ENCODE measurements around the gene CTU1. TPM values are rescaled to one million over a fixed set of nuclear protein-coding genes. Genes with fewer than 3 reads are reported as not detected.

Gene CTU1
- total and polyA plus RNA-seq, 2 donors, result 2.9 to 5.7 TPM

DNA sequence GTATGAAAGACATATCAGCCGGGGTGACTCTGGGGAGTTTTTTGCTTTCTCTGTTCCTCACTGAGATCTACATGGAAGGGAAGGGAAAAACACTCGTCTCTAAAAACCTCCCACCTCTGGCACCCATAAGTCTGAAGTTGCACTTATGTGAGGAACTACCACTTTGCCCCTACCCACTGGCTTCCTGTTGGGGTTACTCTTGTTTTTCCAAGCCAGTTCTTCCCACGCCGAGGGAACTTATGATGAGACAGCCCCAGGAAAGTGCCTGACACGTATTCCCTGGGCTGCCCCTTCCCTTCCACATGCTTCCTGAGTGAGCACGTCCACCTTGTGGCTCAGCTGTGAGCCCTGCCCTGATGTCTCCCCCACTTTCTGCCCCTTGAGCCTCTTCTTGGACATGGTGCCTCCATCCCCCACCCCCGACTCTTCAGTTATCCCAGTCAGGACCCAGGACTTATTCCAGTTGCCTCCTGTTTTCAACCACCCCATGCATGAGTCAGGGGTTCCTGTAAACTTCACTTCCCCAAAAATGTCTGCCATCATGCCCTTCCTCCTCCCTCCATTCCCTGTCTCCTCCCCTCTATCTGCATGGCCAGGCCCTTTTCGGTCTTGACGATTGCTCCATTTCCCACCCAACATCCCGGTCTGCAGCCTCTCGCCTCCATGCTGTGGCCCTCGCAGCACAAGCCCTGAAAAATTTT, 28.8 kb upstream of the CTU1 start:
- Histone ChIP-seq H3K4me3 (ENCODE audit: low read length in 2 of 2) (no peak overlapping the region), H3K36me3 (ENCODE audit: control insufficient read depth in 2 of 2, insufficient read depth in 2 of 2, low read length in 1 of 2) (no peaks in the 10 kb centered on the region), H3K4me1 (ENCODE audit: control insufficient read depth in 2 of 2, insufficient read depth in 2 of 2, low read length in 2 of 2) (peaks cover 0 to 8% of the 10 kb centered on the region in 2 donors), H3K27ac (ENCODE audit: low read depth in 1 of 2, low read length in 1 of 2) (peak overlapping the region in 1 of 2 donors; percentile 7), H3K9me3 (ENCODE audit: control insufficient read depth in 2 of 2, insufficient read depth in 1 of 2, low read length in 1 of 2) (no peaks in the 10 kb centered on the region), H3K27me3 (ENCODE audit: control insufficient read depth in 2 of 2, insufficient read depth in 1 of 2, low read length in 1 of 2) (no peaks in the 10 kb centered on the region)
- 52% methylated on average over 12 of the region's 12 CpGs for WGBS
- no peak for DNase-seq (ENCODE audit: low read depth in 6 of 9, low spot score in 9 of 9)

DNA sequence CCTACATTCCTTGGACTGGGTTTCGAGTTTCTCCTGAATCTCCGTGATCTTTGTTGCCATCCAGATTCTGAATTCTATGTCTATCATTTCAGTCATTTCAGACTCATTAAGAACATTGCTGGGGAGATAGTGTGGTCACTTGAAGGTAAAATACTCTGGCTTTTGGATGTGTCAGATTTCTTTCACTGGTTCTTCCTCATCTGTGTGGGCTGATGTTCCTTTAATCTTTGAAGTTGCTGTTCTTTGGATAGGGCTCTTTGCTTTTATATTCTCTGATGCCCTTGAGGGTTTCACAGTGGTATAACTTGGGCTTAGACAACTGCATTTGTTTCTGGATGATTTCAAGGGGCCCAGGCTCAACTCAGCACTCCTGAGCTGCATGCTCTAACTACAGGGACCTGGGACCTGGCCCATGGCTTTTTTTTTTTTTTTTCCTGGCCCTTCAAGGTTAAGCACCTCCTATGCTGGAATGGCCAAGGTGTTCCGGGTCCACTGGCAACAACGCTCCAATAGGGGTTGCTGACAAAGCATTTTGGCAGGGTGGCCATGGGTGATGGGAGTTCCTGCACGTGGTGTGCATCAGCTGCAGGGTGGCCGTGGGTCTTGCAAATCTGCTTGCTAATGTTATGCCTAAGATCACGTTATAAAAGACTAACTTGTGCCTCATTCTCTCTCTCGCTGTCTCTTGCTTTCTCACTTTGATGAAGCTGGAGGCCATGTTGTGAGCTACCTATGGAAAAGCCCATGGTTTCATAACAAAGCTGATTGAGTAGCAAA, 28.0 kb upstream of the CTU1 start:
- H3K4me3 ChIP-seq (ENCODE audit: low read length in 2 of 2), result no peak overlapping the region
- no peaks in the 10 kb centered on the region for H3K27me3 ChIP-seq (ENCODE audit: control insufficient read depth in 2 of 2, insufficient read depth in 1 of 2, low read length in 1 of 2)
- peaks cover 0 to 7% of the 10 kb centered on the region in 2 donors for H3K4me1 ChIP-seq (ENCODE audit: control insufficient read depth in 2 of 2, insufficient read depth in 2 of 2, low read length in 2 of 2)
- no peaks in the 10 kb centered on the region for H3K36me3 ChIP-seq (ENCODE audit: control insufficient read depth in 2 of 2, insufficient read depth in 2 of 2, low read length in 1 of 2)
- no peaks in the 10 kb centered on the region for H3K9me3 ChIP-seq (ENCODE audit: control insufficient read depth in 2 of 2, insufficient read depth in 1 of 2, low read length in 1 of 2)
- WGBS, result 91% methylated on average over 8 of the region's 8 CpGs
- DNase-seq (ENCODE audit: low read depth in 6 of 9, low spot score in 9 of 9), result no peak
- H3K27ac ChIP-seq (ENCODE audit: low read depth in 1 of 2, low read length in 1 of 2), result no peak overlapping the region

DNA sequence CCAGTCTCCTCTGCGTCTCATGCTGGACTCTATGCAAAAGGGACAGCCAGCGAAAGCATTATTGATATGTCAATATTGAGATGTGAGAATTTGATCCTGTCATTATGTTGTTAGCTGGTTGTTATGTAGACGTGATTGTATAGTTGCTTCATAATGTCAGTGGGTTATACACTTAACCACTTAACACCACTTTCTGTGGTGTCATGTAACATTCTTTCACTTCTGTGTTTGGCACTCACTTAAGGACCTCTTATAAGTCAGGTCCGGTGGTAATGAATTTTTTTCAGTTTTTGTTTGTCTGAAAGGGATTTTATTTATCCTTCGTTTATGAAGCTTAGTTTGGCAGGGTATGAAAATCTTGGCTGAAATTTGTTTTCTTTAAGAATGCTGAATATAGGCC, 26.8 kb upstream of the CTU1 start:
- H3K27ac ChIP-seq (ENCODE audit: low read depth in 1 of 2, low read length in 1 of 2), result no peak overlapping the region
- WGBS, result 93% methylated on average over 5 of the region's 5 CpGs

DNA sequence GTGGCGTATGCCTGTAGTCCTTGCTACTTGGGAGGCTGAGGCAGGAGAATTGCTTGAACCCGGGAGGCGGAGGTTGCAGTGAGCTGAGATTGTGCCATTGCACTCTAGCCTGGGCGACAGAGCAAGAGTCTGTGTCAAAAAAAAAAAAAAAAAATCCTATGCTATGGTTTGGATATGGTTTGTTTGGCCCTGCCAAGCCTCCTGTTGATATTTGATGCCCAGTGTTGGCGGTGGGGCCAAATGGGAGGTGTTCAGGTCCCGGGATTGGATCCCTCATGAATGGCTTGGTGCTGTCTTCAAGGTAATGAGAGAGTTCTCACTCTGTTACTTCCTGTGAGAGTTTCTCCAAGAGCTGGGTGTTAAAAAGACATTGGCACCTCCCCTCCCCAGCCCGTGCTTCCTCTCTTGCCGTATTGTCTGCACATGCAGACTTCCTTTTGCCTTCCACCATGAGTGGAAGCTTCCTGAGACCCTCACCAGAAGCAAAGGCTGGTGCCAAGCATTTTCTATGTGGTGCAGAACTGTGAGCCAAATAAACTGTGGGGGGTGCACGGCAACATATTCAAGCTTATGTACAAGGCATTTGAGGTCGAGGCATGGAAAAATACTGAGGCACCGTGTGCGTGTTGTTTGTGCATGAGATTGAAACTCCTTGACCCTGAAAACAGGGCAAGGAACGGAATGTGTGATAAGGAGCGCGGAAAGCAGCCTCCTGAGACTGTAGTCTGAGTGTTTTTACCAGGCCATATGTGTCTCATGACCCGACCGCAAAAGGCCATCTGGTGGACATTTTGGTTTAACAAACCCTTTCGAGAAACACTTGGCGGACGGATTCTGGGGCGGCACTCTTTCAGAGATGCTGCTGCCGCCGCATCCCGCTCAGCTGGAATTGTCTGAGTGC, 23.8 kb upstream of the CTU1 start:
- Histone ChIP-seq H3K4me1 (ENCODE audit: control insufficient read depth in 2 of 2, insufficient read depth in 2 of 2, low read length in 2 of 2) (peaks cover 0 to 16% of the 10 kb centered on the region in 2 donors), H3K27me3 (ENCODE audit: control insufficient read depth in 2 of 2, insufficient read depth in 1 of 2, low read length in 1 of 2) (no peaks in the 10 kb centered on the region), H3K4me3 (ENCODE audit: low read length in 2 of 2) (no peak overlapping the region), H3K9me3 (ENCODE audit: control insufficient read depth in 2 of 2, insufficient read depth in 1 of 2, low read length in 1 of 2) (no peaks in the 10 kb centered on the region), H3K36me3 (ENCODE audit: control insufficient read depth in 2 of 2, insufficient read depth in 2 of 2, low read length in 1 of 2) (no peaks in the 10 kb centered on the region), H3K27ac (ENCODE audit: low read depth in 1 of 2, low read length in 1 of 2) (peak overlapping the region in 1 of 2 donors; percentile 41)
- peak in 2 of 9 donors; percentile 13 to 49 for DNase-seq (ENCODE audit: low read depth in 6 of 9, low spot score in 9 of 9)
- 62% methylated on average over 24 of the region's 24 CpGs for WGBS

More for the DNA sequence above, 26.8 kb upstream of the CTU1 start:
- DNase-seq (ENCODE audit: low read depth in 6 of 9, low spot score in 9 of 9), result no peak
- Histone ChIP-seq H3K27me3 (ENCODE audit: control insufficient read depth in 2 of 2, insufficient read depth in 1 of 2, low read length in 1 of 2) (no peaks in the 10 kb centered on the region), H3K4me3 (ENCODE audit: low read length in 2 of 2) (no peak overlapping the region), H3K4me1 (ENCODE audit: control insufficient read depth in 2 of 2, insufficient read depth in 2 of 2, low read length in 2 of 2) (peaks cover 0 to 7% of the 10 kb centered on the region in 2 donors), H3K9me3 (ENCODE audit: control insufficient read depth in 2 of 2, insufficient read depth in 1 of 2, low read length in 1 of 2) (no peaks in the 10 kb centered on the region), H3K36me3 (ENCODE audit: control insufficient read depth in 2 of 2, insufficient read depth in 2 of 2, low read length in 1 of 2) (no peaks in the 10 kb centered on the region)

- Histone ChIP-seq H3K27me3 (ENCODE audit: control insufficient read depth in 2 of 2, insufficient read depth in 1 of 2, low read length in 1 of 2) (no peaks in the 10 kb centered on the region), H3K27ac (ENCODE audit: low read depth in 1 of 2, low read length in 1 of 2) (no peak overlapping the region), H3K9me3 (ENCODE audit: control insufficient read depth in 2 of 2, insufficient read depth in 1 of 2, low read length in 1 of 2) (no peaks in the 10 kb centered on the region), H3K4me3 (ENCODE audit: low read length in 2 of 2) (no peak overlapping the region), H3K4me1 (ENCODE audit: control insufficient read depth in 2 of 2, insufficient read depth in 2 of 2, low read length in 2 of 2) (peaks cover 0 to 16% of the 10 kb centered on the region in 2 donors), H3K36me3 (ENCODE audit: control insufficient read depth in 2 of 2, insufficient read depth in 2 of 2, low read length in 1 of 2) (no peaks in the 10 kb centered on the region)
- 95% methylated on average over 8 of the region's 8 CpGs for WGBS
- DNase-seq (ENCODE audit: low read depth in 6 of 9, low spot score in 9 of 9), result no peak
These were observed 21.5 kb upstream of the CTU1 start for GRCh38 chr19:51129716-51130115.

- Histone ChIP-seq H3K27me3 (ENCODE audit: control insufficient read depth in 2 of 2, insufficient read depth in 1 of 2, low read length in 1 of 2) (no peaks in the 10 kb centered on the region), H3K4me3 (ENCODE audit: low read length in 2 of 2) (no peak overlapping the region), H3K27ac (ENCODE audit: low read depth in 1 of 2, low read length in 1 of 2) (no peak overlapping the region), H3K36me3 (ENCODE audit: control insufficient read depth in 2 of 2, insufficient read depth in 2 of 2, low read length in 1 of 2) (no peaks in the 10 kb centered on the region), H3K4me1 (ENCODE audit: control insufficient read depth in 2 of 2, insufficient read depth in 2 of 2, low read length in 2 of 2) (peaks cover 0 to 26% of the 10 kb centered on the region in 2 donors), H3K9me3 (ENCODE audit: control insufficient read depth in 2 of 2, insufficient read depth in 1 of 2, low read length in 1 of 2) (no peaks in the 10 kb centered on the region)
- 95% methylated on average over 7 of the region's 7 CpGs for WGBS
- no peak for DNase-seq (ENCODE audit: low read depth in 6 of 9, low spot score in 9 of 9)
These were observed 20.0 kb upstream of the CTU1 start for GRCh38 chr19:51128227-51128626.

- peaks cover 0 to 31% of the 10 kb centered on the region in 2 donors for H3K4me1 ChIP-seq (ENCODE audit: control insufficient read depth in 2 of 2, insufficient read depth in 2 of 2, low read length in 2 of 2)
These were observed 19.5 kb upstream of the CTU1 start for GRCh38 chr19:51127755-51128154.

GRCh38 chr19:51127032-51127431, 18.8 kb upstream of the CTU1 start:
- Histone ChIP-seq H3K27me3 (ENCODE audit: control insufficient read depth in 2 of 2, insufficient read depth in 1 of 2, low read length in 1 of 2) (no peaks in the 10 kb centered on the region), H3K9me3 (ENCODE audit: control insufficient read depth in 2 of 2, insufficient read depth in 1 of 2, low read length in 1 of 2) (no peaks in the 10 kb centered on the region), H3K4me3 (ENCODE audit: low read length in 2 of 2) (no peak overlapping the region), H3K27ac (ENCODE audit: low read depth in 1 of 2, low read length in 1 of 2) (peak overlapping the region in 1 of 2 donors; percentile 24), H3K4me1 (ENCODE audit: control insufficient read depth in 2 of 2, insufficient read depth in 2 of 2, low read length in 2 of 2) (peaks cover 0 to 31% of the 10 kb centered on the region in 2 donors), H3K36me3 (ENCODE audit: control insufficient read depth in 2 of 2, insufficient read depth in 2 of 2, low read length in 1 of 2) (no peaks in the 10 kb centered on the region)
- no peak for DNase-seq (ENCODE audit: low read depth in 6 of 9, low spot score in 9 of 9)
- 82% methylated on average over 6 of the region's 6 CpGs for WGBS

More at GRCh38 chr19:51127755-51128154, 19.5 kb upstream of the CTU1 start:
- Histone ChIP-seq H3K9me3 (ENCODE audit: control insufficient read depth in 2 of 2, insufficient read depth in 1 of 2, low read length in 1 of 2) (no peaks in the 10 kb centered on the region), H3K4me3 (ENCODE audit: low read length in 2 of 2) (no peak overlapping the region), H3K27ac (ENCODE audit: low read depth in 1 of 2, low read length in 1 of 2) (no peak overlapping the region), H3K36me3 (ENCODE audit: control insufficient read depth in 2 of 2, insufficient read depth in 2 of 2, low read length in 1 of 2) (no peaks in the 10 kb centered on the region), H3K27me3 (ENCODE audit: control insufficient read depth in 2 of 2, insufficient read depth in 1 of 2, low read length in 1 of 2) (no peaks in the 10 kb centered on the region)
- DNase-seq (ENCODE audit: low read depth in 6 of 9, low spot score in 9 of 9), result no peak
- WGBS, result 19% methylated on average over 4 of the region's 4 CpGs
